Right ventricle myocardium superior (tissue), 1 donor: ENCODE measurements around the gene CEP131. TPM values are rescaled to one million over a fixed set of nuclear protein-coding genes. Genes with fewer than 3 reads are reported as not detected.
"Not testable (repeated sequence)": the region's sequence is repeated elsewhere in the genome, so short reads cannot be mapped to it uniquely, and the experiment has no call there.

Source experiments
- ATAC-seq: fragments of 200-7000 bp; cut with Tn5 transposase; one replicate; pipeline ENCODE4 v1.9.1; 2020; ENCODE audit warnings: mild to moderate bottlenecking; ENCODE audit not compliant: poor library complexity
- DNase-seq: peaks from one replicate; pipeline ENCODE4 v3.0.0-alpha.2; 2020
- intact Hi-C: fragments of 100-400 bp; cut with DNase I; formaldehyde crosslinking; loops from one replicate; pipeline ENCODE4 v1.11.2; 2022
- total RNA-seq: library from RNA; stranded (reverse); fragmentation: NEBNext Ultra II Directional; extraction: Animal tissue kit (Norgen Biotek cat#: 25700); gene quantifications from one replicate; pipeline ENCODE4 v1.2.1, GENCODE V29; 2021
- donor health status: DM: no; HTN: yes; CAD: no; lungs with severe emphysema.

CEP131 gene
- total RNA-seq, 1 donor from 2014 or later, result 11.1 TPM

- ATAC-seq (no peak), DNase-seq (peak; percentile 23)
- intact Hi-C loops, result no loop called here
Observed at GRCh38 chr17:81232616-81233241, 10.0 kb upstream of the CEP131 start.

- ATAC-seq (no peak), DNase-seq (peak; percentile 34)
- intact Hi-C loops, result no loop called here
Observed at GRCh38 chr17:81231766-81232581, 9.2 kb upstream of the CEP131 start.

GRCh38 chr17:81231121-81231645, 8.4 kb upstream of the CEP131 start:
- ATAC-seq, result no peak
- intact Hi-C loops, result no loop called here
- DNase-seq, result peak; percentile 25

GRCh38 chr17:81230043-81230820, 7.5 kb upstream of the CEP131 start:
- intact Hi-C loops, result no loop called here
- DNase-seq (peak; percentile 36), ATAC-seq (no peak)

GRCh38 chr17:81229666-81229920, 6.8 kb upstream of the CEP131 start:
- intact Hi-C loops, result no loop called here
- no peak for DNase-seq
- ATAC-seq, result no peak

- peak; percentile 43 for DNase-seq
- peak; percentile 5 for ATAC-seq
- intact Hi-C loops, result no loop called here
Observed at GRCh38 chr17:81228834-81229665, 6.3 kb upstream of the CEP131 start.

- intact Hi-C loops, result no loop called here
- peak; percentile 34 for DNase-seq
- peak; percentile 7 for ATAC-seq
Observed at GRCh38 chr17:81228420-81228819, 5.7 kb upstream of the CEP131 start.

GRCh38 chr17:81227630-81228029, 4.9 kb upstream of the CEP131 start:
- intact Hi-C loops, ATAC-seq, DNase-seq: not testable (repeated sequence)

- DNase-seq, result no peak
- intact Hi-C loops, result no loop called here
- ATAC-seq, result no peak
Observed at GRCh38 chr17:81223762-81224130, 981 bp upstream of the CEP131 start.

- DNase-seq (no peak), ATAC-seq (peak; percentile 2)
- intact Hi-C loops, result no loop called here
Observed at GRCh38 chr17:81222620-81222905, 202 bp downstream of the CEP131 start.

GRCh38 chr17:81221842-81222619, 734 bp downstream of the CEP131 start:
- intact Hi-C loops, result no loop called here
- ATAC-seq, result no peak
- peak; percentile 41 for DNase-seq

- ATAC-seq (no peak), DNase-seq (peak; percentile 42)
- intact Hi-C loops, result no loop called here
Observed at GRCh38 chr17:81221371-81221841, 1.4 kb downstream of the CEP131 start.

GRCh38 chr17:81219476-81220180, 3.1 kb downstream of the CEP131 start:
- intact Hi-C loops, result no loop called here

GRCh38 chr17:81218991-81219390, 3.8 kb downstream of the CEP131 start:
- DNase-seq (peak; percentile 29), ATAC-seq (no peak)
- intact Hi-C loops, result no loop called here

More at GRCh38 chr17:81219476-81220180, 3.1 kb downstream of the CEP131 start:
- peak; percentile 31 for DNase-seq
- no peak for ATAC-seq

GRCh38 chr17:81218459-81218858, 4.3 kb downstream of the CEP131 start:
- intact Hi-C loops, result no loop called here
- peak; percentile 6 for DNase-seq
- no peak for ATAC-seq

- DNase-seq (no peak), ATAC-seq (no peak)
- intact Hi-C loops, result no loop called here
Observed at GRCh38 chr17:81217491-81217890, 5.3 kb downstream of the CEP131 start.

GRCh38 chr17:81213978-81214377, 8.8 kb downstream of the CEP131 start:
- intact Hi-C loops, result no loop called here
- DNase-seq, result peak; percentile 19

More at GRCh38 chr17:81213978-81214377, 8.8 kb downstream of the CEP131 start:
- no peak for ATAC-seq
